Esophagus muscularis mucosa (tissue), 3 donors: ENCODE measurements around the gene KNSTRN.

Experiments used
- CTCF ChIP-seq, 3 experiments: fragments of 200-600 bp in 2 of 3; fragments of 450-650 bp in 1 of 3; sonication (generic) in 2 of 3; IDR thresholded peaks; one replicate each; pipeline ENCODE4 v1.5.1; 2017 to 2019; ENCODE audit warnings: antibody characterized with exemption in 3 of 3, mild to moderate bottlenecking in 2 of 3, moderate library complexity in 1 of 3
- POLR2AphosphoS5 ChIP-seq, 2 donors: sonication (generic); formaldehyde crosslinking; IDR thresholded peaks; one replicate each; pipeline ENCODE4 v1.6.1; 2017; ENCODE audit warnings: antibody characterized with exemption in 2 of 2

GRCh38 chr15:40367686-40368611, 14.6 kb upstream of the KNSTRN start:
- TF ChIP-seq CTCF (IDR thresholded peaks at IDR 0.05) (peak; percentile 88 to 94 (median 94)), POLR2AphosphoS5 (IDR thresholded peaks at IDR 0.05) (peak in 1 of 2 donors; percentile 72)
